GM21423 (cell line): ENCODE data around the gene CTRB2.
"Not testable (repeated sequence)": the region's sequence is repeated elsewhere in the genome, so short reads cannot be mapped to it uniquely, and the experiment has no call there.

ENCODE experiments used
- ATAC-seq: cut with Tn5 transposase; IDR thresholded peaks from one replicate; pipeline ENCODE4 v1.9.1; 2021; ENCODE audit warnings: mild to moderate bottlenecking, moderate library complexity; ENCODE audit not compliant: unreplicated experiment

CTRB2 gene

DNA sequence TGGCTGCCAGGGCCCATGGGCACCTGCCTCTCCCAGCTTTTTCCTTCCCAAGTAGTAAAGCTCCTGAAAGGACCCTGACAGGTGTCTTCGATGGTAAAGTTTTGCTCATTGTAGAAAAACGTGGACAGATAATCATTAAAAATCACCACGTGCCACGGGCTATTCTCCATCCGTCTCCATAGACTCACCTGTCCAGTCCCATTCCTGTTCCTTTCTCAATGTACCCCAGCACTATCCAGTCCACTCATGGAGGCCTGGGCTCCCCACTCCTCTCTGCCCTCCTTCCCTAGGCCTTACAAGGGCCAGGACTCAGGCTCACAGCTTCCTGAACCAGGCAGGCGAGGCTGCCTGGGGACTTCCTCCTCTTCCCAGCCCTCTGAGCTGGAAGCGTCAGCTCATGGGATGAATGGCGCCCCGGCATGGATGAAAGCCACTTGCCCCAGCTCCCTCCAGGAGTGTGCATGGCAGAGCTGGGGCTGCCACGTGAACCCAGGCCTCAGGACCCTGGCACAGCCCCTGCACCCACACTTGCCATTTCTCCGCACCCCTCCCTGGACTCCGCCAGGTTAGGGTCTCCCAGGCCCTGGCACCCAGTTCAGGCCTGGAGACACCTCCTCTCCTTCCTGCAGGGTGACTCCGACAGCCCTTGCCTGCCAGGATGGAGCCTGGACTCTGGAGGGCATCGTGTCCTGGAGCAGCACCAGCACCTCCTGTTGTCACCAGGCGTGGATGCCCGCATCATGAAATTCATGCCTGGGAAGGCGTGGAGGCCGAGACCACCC, 20.6 kb upstream of the CTRB2 start:
- ATAC-seq: no peak

DNA sequence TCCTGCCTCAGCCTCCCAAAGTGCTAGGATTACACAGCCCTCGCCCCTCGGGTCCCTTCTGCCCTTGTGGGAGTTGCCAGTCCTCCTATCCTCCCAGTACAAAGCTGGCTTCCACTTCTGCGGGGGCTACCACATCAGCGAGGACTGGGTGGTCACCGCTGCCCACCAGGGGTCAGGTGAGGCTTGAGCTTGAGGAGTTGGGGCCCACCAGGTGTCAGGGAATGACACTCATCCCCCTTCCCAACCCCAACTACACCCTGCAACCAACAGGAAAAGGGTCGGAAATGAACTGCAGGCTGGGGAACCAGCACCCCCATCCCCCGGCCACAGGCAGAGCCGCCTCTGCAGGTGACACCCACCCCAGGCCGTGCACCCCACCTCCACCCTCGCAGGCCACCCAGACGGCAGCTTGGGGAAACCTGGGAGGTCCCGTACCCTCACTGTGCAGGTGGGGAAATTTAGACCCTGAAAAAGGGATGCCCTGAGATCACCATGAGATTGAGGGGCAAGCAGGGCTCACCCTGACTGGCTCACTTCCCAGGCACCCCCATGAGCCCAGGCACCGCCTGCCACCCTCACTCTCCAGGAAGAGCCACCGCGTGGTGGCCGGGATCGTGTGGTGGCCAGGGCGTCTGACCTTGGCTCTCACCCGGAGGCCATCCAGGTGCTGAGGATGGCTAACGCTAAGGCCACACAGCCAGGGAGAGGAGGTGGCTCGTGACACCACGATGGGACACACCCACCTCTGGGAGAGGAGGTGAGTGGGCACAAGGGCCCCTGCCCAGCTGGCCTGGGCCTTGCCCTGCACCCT, 19.8 kb upstream of the CTRB2 start:
- ATAC-seq: no peak

DNA sequence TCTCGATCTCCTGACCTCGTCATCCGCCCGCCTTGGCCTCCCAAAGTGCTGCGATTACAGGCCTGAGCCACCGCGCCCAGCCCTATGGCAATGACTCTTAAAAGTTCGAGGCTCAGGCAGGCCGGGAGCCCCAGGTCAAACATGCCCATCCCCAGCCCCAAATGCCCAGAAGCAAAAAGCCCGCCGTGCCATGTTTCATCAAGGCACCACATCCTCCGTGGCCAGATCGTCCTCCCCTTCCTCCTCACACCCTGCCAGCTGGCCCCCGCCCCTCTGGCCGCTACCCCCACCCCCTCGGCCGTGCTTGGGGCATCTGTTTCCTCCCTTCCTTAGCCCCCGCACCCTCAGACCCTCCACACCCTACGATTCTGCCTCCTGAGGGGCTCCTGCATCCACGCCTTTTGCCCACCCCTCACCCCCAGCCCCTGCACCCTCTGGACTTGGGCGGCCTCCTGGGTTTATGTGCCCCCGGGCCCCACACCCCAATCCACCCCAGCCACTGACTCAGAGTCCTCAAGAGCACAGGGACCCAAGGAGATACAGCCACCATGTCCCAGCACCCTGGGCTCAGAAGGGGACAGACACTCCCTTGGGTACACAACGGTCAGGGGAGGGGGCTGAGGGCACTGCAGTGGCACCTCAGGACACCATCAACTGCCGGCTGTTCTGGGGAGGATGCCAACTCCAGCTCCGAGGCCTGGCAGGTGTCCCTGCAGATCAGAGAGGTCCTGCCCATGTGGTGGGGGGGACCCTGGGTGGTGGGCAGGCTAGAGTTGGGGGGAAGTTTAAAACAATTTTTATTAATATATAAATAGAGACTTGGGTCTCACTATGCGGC, 18.9 kb upstream of the CTRB2 start:
- no peak for ATAC-seq

DNA sequence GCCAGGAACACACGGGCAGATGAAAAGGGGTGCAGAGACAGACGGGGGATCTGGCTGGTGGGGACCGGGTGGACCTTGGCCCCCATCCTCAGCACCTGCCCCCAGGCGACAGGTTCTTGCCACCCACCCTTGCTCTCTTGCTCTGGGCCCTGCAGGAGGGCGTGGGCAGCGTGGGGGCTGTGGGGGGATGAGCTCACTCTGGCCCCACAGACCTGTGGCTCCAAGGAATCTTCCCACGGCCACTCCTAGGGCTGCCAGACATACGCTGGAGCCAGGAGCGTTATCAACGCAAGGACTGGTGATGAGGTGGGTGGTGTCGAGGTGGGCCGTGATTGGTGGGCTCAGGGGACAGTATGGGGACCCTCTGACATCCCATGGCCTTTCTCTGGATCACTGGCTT, 18.1 kb upstream of the CTRB2 start:
- no peak for ATAC-seq

DNA sequence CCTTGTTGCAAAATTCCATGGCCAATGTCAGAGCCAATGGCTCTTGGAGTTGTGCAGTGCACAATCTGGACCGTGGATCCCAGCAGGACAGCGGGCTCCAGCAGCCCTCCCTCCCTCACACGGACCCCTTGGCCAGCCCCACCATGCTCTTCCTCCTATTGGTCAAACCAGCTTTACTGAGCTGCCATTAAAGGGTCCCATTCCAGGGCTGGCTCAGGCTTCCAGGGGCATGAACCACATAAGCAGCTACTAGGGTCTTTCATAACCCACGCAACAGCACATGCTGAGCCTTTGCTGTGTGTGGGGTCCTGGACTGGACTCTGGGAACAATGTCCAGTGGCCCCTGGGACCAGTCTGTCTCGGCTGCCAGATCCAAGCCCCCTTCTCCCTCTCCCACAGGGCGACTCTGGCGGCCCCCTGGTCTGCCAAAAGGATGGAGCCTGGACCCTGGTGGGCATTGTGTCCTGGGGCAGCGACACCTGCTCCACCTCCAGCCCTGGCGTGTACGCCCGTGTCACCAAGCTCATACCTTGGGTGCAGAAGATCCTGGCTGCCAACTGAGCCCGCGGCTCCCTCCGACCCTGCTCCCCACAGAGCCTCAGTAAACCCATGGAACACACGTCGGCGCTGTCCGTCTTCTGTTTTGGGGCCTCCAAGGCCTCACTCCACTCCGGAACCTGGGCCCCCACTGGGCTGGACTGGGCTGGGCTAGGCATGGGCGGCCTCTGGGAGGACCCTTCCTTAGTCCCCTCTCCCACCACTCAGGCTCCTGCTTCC, 17.5 kb upstream of the CTRB2 start:
- ATAC-seq: no peak

DNA sequence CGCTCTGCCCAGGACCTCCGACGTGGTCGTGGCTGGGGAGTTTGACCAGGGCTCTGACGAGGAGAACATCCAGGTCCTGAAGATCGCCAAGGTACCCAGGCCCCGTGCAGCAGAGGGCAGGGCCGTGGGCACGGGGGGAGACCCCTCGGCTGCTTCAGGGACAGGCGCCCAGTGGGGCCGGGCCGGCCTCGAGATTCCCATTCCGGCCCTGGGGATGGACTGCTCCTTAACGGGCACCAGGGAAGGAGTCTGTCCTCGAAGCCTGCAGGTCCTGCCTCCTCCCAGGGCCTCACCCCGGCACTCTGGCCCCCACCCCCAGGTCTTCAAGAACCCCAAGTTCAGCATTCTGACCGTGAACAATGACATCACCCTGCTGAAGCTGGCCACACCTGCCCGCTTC, 16.2 kb upstream of the CTRB2 start:
- not testable (repeated sequence) for ATAC-seq

DNA sequence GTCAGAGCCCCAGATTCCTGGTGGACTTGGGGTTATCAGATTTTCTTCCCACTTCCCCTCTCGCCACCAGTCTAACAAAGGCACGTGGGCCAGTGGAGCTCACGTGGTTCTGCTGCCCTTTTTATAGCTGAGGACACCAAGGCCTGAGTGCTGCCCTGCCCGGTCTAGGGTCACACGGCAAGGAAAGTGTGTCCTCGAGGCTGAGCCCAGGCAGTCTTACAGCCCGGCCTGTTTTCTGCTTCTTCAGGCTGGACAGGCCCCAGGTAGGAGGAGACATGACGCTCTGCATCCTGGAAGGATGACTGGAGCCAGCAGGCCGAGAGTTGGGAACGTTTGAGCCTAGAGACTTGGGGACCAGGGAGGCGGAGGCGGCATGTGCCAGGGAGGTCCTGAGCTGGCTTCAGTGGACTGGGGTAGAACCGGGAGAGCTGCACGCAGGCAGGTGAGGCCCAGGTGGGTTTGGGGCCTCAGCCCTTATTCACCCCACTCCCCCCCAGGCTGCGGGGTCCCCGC, 15.4 kb upstream of the CTRB2 start:
- ATAC-seq: no peak

DNA sequence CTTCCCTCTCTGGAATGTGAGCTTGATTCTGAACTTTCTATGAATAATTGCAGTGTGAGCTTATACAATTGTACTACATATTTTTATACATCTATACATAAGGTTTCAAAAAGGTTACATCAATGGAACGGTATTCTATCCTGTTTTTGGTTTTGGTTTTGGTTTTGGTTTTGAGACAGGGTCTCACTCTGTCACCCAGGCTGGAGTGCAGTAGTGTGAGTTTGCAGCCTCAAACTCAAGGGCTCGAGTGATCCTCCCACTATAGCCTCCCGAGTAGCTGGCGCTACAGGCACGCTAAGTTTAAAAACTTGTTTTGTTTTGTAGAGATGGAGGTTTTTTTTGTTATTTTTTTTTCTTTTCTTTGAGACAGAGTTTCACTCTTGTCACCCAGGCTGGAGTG, 12.9 kb upstream of the CTRB2 start:
- no peak for ATAC-seq

DNA sequence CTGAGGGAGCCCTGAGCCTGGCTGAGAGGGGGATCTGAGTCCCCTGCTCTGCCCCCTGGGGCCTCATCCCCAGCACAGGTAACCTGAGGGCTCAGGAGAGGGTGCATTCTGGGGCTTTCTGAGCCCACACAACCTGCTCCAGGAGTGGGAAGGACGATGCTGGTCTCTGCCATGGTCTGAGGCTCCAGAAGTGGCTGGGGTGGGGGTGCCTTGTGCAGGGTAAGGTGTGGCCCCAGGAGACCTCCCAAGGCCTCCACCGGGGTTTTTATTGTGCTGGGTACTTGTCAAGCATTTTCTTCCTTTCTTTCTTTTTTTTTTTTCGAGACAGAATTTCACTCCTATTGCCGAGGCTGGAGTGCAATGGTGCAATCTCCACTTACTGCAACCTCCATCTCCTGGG, 12.1 kb upstream of the CTRB2 start:
- no peak for ATAC-seq

DNA sequence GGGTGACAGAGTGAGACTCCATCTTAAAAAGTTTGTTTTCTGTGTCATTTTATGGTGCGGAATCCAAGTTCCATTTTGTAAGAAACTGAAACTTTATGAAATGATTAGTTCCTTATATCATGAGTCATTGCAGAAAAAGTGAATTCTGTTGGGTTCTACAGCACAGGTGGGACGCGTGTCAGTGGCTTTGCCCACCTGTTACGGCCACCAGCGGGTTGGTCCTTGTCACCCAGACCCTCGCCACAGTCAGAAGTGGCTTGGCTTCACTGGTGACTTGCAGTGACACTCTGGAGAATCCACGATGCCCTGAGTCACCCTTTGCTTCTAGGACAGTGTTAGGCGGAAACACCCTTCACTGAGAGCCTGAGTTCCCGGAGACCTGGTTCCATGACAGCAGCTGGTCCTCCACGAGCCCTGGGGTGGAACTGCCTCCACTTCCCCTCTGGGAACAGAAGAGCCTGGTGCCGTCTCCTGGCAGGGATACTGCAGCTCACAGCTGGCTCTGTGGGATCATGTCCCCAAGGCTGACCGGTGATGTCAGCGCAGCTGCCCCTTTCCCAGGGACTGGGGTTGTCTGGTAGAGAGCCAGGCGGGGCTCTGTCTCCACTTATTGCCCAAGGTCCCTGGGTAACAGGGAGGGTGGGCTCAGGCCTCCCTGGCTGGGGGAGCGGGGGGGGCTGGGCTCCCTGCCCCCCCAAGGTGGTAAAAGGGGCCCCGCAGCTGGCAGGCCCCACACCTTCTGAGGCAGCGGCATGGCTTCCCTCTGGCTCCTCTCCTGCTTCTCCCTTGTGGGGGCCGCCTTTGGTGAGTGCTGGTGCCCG, 11.5 kb upstream of the CTRB2 start, which contains the start of gene CTRB1:
Gene CTRB1 (plus strand): TSS at position 733 of the 821 bp plus-strand sequence. CDS start 20 bp downstream, at position 753.
- ATAC-seq: no peak

DNA sequence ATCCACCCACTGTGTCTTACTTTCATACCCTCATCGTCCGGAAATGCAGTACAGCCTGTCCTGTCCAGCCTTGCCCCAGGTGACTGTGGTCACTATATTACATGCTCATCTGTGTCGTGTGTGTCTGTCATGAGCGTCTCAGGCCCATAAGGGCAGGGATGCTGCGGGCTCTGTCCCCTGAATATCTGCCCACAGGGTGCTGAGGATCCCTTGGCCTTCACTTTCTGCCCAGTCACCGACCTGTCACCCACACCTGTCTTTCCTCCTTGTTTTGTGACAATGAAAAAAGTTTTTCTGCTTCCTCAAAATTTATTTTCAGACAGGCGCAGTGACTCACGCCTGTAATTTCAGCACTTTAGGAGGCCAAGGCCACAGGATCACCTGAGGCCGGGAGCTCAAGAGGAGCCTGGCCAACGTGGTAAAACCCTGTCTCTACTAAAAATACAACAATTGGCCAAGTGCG, 10.5 kb upstream of the CTRB2 start:
- ATAC-seq: no peak

DNA sequence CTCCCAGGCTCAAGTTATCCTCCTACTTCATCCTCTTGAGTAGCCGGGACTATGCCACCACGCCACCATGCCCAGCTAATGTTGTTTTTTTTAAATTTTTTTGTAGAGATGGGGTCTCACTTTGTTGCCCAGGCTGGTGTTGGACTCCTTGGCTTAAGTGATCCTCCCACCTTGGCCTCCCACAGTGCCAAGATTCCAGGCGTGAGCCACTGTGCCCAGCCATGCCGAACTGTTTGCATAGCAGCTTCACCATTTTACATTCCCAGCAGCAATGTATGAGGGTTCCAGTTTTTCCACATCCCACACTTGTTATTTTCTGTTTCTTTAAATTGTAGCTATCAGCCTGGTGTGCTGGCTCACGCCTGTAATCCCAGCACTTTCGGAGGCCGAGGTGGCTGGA, 9.6 kb upstream of the CTRB2 start:
- ATAC-seq: no peak

DNA sequence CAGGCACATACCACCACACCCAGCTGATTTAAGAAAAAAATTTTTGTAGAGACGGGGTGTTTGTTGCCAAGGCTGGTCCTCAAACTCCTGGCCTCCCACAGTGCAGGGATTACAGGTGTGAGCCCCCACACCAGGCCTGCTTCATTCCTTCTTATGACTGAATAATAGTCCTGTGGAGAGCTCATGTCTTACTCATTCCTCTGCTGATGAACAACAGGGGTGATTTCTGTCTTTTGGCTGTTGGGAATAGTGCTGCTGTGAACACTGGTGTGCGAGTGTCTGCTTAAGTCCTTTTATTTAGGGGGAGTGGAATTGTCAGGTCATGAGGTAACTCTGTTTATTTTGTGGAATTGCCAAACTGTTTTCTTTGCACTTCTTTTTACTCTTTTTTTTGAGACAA, 9.2 kb upstream of the CTRB2 start:
- ATAC-seq: no peak

DNA sequence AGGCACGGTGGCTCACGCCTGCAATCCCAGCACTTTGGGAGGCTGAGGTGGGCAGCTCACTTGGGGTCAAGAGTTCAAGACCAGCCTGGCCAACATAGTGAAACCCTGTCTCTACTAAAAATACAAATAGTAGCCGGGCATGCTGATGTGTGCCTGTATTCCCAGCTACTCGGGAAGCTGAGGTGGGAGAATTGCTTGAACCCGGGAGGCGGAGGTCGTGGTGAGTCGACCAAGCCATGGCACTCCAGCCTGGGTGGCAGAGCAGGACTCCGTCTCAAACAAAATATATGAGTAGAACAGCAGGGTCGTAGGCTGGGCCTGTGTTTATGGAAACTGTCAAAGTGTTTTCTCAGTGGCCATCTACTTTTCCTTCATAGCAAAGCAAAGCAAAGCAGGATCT, 4.3 kb upstream of the CTRB2 start:
- ATAC-seq: not testable (repeated sequence)

DNA sequence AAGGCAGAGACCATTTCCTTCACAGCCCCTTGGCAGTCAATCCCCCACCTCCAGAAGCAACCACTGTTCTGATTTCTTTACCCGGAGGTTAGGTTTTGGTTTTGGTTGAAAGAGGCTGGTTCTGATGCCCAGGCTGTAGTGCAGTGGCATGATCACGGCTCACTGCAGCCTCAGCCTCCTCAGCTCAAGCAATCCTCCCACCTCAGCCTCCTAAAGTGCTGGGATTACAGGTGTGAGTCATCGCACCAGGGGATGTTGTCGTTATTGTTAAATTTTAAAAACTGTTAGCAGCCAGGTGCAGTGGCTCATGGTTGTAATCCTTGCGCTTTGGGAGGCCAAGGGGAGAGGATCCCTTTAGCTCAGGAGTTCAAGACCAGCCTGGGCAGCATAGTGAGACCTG, 3.0 kb upstream of the CTRB2 start:
- no peak for ATAC-seq

DNA sequence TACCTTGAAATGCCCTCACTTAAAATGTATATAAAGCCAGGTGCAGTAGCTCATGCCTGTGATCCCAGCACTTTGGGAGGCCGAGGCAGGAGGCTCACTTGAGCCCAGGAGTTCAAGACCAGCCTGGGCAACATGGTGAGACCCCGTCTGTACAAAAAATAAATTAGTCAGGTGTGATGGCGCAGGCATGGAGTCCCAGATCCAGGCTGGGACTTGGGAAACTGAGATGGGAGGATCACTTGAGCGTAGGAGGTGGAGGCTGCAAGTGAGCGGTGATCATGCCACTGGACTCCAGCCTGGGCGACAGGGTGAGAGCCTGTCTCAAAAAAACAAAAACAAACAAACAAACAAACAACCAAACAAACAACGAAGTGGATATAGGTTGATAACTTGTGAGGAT, 2.6 kb upstream of the CTRB2 start:
- not testable (repeated sequence) for ATAC-seq

DNA sequence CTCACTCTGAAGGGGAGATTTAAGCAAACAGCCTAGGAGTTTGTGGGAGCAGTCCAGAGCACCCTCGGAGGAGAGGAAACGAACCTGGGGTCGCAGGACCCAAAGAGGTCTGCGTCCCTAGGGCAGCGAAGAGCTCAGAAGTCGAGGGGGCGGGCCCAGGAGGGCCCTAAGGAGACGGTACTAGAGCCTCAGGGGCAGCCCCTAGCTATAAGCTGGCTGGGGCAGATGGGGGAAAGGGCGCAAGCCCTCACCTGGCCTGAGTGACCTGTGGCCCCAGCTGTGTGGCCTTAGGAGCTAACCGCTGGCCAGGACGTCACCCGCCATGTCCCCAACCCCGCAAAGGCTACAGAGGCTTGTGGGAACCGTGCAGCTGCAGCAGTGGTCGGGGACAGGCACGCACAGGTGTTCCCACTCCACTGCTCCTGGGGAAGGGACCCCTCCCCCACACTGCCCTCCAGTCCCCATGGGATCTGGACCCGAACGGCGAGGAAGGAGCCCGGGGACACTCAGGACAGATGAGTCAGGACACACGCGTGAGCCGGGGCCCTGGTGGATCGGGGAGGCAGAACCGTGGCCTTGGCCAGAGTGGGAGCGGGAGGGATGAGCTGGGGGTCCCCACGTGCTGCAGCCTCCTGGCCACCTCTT, 2.0 kb upstream of the CTRB2 start:
- no peak for ATAC-seq

DNA sequence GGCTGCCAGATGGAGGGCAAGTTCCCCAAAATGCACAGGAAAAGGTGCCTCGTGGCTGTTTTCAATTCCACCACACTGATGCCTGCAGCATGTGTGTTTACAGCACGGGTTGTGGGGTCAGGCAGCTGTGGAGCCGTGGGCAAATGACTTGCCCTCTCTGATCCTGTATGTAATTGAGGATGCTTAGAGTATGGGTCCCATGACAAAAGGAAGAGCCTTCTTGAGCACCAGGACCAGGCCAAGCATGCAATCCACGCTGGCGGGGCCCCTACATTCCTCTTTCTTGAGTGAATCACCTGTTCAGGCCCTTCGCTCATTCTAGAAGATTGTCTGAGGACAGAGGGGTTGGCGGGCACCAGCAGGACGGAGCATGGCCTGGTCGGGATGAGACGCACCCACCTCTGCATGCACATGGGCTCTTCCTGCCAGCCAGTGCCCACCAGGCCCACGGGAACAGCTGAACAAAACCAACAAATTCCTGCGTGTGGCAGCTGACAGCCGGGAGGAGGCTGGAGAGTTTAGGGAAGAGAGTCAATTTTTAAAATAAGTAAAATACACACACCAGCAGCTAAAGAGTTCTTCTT, 1.4 kb upstream of the CTRB2 start:
- ATAC-seq: no peak

DNA sequence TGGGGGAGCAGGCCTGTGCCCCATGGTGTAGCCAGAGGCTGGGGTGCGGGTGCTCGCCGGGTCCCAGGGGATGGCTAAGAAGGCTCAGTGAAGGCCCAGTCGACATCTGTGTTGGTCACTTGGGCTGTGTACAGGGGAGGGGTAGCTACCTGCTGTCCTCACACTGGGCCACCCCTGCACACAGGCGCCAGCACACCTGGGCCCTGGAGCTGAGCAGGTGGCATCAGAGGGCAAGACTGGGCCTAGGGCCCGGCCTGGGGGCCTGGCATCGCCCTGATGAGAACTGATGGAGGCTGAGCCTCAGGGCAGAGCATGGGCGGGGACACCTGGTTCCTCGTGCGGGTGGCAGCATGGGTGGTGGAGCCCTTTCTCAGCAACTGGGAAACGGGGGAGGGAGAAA, 870 bp upstream of the CTRB2 start:
- ATAC-seq: no peak
